ENCODE data around the gene PDCD6IP.
"Not testable (repeated sequence)": the region's sequence is repeated elsewhere in the genome, so short reads cannot be mapped to it uniquely, and the experiment has no call there.

Gene PDCD6IP, protein sequence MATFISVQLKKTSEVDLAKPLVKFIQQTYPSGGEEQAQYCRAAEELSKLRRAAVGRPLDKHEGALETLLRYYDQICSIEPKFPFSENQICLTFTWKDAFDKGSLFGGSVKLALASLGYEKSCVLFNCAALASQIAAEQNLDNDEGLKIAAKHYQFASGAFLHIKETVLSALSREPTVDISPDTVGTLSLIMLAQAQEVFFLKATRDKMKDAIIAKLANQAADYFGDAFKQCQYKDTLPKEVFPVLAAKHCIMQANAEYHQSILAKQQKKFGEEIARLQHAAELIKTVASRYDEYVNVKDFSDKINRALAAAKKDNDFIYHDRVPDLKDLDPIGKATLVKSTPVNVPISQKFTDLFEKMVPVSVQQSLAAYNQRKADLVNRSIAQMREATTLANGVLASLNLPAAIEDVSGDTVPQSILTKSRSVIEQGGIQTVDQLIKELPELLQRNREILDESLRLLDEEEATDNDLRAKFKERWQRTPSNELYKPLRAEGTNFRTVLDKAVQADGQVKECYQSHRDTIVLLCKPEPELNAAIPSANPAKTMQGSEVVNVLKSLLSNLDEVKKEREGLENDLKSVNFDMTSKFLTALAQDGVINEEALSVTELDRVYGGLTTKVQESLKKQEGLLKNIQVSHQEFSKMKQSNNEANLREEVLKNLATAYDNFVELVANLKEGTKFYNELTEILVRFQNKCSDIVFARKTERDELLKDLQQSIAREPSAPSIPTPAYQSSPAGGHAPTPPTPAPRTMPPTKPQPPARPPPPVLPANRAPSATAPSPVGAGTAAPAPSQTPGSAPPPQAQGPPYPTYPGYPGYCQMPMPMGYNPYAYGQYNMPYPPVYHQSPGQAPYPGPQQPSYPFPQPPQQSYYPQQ

GRCh38 chr3:33798418-33799201 is at the start of gene PDCD6IP:
Gene PDCD6IP (plus strand): TSS chr3:33798630. CDS start chr3:33798729, 99 bp downstream.
- peak; percentile 88 for DNase-seq

DNA sequence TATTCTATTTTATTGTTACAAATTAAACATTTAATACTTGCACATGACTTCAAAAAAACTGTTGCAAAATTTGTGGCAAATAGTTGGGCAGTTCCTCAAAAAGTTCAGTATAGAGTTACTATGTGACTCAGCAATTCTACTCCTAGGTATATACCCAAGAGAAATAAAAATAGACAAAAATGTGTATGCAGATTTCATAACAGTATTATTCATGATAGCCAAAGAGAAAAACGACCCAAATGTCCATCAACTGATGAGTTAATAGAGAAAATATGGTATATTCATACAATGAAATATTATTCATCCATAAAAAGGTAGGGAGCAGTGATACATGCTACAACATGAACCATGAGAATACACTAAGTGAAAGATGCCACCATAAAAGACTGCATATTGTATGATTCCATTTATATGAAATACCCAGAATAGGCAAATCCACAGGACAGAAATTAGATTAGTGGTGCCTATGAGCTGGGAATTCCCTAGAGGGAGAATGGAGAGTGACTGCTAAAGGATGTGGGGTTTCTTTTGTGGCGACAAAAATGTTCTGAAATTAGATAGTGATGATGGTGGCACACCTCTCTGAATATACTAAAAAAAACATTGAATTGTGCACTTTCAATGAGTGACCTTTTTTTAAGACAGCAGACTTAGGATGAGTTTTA is 48.8 kb upstream of the PDCD6IP start:
- no peak for DNase-seq

DNA sequence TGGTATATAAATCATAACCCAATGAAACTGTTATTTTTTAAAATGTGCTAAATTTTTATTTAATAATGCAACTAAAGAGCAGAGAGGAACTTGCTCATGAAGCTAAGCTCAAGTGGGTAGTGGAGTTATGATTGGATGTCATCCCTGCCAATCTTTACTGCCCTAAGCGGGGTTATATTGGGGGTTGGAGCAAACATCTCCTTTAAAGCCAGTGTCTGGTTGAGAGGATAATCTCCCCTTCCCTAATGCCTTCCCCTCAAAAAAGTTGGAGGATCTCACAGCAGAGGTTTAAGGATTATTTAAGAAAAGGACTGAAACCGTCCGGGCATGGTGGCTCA is 48.2 kb upstream of the PDCD6IP start:
- no peak for DNase-seq

DNA sequence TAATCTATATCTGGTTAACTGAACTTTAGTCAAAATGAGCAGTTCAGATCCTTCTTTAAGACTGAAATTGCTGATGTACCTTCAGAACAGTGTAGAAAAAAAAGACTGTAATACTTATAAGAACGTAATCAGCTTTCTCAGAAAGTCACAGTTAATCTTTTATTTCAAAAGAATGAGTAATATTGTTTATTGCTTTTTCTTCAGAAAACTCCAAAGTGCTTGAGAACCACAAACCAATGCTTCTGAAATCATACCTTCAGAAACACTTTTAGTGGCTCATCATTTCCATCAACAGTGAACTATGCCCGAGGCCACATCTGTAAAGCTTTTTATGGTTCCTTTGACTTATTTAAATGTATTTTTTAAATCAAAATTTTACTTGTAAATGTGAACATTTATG is 47.1 kb upstream of the PDCD6IP start:
- no peak for DNase-seq

DNA sequence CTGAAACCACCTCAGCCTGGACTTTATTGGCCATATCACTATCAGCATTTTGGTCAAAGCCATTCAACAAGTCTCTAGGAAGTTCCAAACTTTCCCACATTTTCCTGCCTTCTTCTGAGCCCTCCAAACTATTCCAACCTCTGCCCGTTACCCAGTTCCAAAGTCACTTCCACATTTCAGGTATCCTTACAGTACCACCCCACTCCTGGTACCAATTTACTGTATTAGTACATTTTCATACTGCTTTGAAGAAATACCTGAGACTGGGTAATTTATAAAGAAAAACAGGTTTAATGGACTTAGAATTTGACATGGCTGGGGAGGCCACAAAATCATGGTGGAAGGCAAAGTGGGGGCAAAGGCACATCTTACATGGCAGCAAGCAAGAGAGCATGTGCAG is 44.0 kb upstream of the PDCD6IP start:
- not testable (repeated sequence) for DNase-seq

DNA sequence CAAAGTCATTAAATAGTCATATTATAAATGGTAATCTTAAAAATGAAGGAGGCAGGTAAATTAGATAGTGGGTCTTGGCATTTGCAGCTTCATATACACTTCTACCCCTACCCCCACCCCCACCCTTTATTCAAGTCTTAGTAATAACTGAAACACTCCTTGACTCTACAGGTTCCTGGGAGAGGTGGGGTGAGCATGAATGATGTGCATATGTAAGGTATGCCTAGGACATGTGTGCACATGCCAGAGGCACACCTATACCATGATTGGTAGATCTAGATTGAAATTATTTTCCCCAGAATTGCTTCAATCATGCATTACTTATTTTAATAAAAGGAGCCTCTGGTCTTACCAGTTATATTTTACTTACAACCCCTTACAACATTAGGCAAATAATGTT is 40.1 kb upstream of the PDCD6IP start:
- DNase-seq = no peak

DNA sequence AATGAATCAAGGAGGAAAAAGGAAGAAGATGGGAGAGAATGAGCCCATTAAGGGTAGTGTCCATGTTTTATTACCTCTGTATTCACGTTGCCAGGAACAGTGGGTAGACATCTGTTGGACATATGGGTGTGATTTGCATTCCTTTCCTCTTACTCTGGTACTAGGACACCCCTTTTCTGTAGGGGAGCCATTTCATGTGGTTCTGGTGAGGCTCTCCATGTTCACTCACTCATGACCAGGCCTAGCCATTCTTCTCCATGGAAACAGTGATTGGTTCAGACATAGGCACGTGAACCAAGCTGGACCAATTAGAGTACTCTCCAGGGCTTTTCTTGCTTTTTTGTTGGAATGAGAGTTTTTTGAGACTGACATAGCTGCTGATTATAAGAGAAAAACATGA is 39.6 kb upstream of the PDCD6IP start:
- DNase-seq = no peak

GRCh38 chr3:33768578-33769330 is 29.7 kb upstream of the PDCD6IP start:
- no peak for DNase-seq

- no peak for DNase-seq
Observed at GRCh38 chr3:33773637-33774036, 24.8 kb upstream of the PDCD6IP start.

- DNase-seq = no peak
Observed at GRCh38 chr3:33775363-33775762, 23.1 kb upstream of the PDCD6IP start.

DNA sequence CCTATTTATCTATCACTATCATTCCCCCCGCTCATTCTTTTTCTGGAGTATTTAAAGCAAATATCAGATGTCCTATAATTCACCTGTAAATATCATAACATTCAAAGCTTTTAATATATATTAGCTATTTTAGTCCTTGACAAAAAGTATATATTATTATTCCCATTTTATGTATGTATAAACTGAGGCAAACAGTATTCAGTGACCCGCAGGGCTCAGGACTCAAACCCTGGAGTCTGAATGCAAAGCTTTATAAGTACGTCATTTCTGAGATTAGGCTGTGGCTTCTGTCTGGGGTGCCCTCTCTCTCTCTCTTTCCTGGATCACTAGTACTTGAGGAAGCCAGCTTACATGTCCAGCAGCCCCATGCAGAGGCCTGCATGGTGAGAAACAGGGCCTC is 20.4 kb upstream of the PDCD6IP start:
- DNase-seq = no peak

DNA sequence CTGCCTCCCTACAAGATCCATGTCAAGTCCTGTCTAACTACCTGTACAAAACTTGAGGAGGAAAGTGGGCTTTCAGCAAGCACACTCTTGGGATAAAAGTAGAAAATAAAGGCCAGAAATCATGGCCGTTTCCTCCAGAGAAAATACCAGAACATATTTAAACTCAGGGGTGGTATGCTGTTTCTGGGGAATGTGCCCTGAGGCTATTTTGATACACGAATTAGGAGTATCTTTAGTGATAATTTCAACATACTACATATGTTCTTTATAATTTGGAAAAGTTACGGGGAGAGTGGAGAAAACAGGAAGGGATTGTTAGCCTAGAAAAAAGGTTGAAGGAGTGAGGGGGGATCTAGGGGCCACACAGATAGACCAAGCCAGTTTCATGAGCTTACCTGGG is 18.7 kb upstream of the PDCD6IP start:
- no peak for DNase-seq

DNA sequence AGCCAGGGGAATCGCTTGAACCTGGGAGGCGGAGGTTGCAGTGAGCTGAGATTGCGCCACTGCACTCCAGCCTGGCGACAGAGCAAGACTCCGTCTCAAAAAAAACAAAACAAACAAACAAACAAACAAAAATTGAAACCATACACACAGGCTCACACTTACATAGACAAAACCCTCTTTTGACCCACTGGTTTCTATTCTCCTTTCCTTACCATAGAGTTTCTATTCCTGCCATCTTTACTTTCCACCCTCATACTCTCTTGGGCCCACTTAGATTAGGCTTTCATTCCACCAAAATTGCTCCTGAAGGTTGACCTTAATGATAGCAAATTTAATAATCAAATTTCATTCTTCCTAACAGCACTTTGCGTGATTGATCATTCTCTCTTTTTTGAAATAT is 17.0 kb upstream of the PDCD6IP start:
- not testable (repeated sequence) for DNase-seq

DNA sequence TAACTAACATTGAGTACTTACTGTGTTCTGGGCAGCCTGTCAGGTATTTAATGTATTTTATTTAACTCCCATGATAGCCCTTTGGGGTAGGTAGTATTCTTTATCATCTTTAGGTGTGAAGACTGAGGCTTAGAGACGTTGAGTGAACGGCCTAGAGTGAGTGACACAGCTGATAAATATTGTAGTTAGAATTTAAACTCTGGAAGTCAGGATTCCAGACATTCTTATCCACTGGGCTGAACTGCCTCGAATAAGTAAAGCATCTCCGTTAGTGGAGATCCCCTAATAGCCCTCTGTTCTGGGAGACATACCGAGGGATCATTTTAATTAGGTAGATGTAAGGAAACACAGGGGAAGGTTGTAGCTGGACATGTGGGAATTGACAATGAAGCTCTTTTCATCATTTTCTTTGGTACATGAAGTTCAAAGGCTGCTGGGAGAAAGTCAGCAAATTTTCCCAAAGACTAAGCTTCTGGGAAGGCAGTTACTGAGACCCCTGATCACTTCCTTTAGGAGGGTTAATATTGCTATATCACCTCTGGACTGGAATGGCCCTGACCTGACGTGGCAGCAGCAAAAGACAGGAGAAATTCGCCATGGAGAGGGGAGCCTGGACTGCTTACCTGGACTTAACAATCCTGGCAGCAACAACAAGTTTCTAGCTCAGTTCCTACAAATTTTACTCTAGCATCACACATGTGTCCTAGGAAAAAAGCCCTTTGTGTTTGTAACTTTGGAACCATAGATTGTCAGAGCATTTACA is 11.7 kb upstream of the PDCD6IP start:
- no peak for DNase-seq

DNA sequence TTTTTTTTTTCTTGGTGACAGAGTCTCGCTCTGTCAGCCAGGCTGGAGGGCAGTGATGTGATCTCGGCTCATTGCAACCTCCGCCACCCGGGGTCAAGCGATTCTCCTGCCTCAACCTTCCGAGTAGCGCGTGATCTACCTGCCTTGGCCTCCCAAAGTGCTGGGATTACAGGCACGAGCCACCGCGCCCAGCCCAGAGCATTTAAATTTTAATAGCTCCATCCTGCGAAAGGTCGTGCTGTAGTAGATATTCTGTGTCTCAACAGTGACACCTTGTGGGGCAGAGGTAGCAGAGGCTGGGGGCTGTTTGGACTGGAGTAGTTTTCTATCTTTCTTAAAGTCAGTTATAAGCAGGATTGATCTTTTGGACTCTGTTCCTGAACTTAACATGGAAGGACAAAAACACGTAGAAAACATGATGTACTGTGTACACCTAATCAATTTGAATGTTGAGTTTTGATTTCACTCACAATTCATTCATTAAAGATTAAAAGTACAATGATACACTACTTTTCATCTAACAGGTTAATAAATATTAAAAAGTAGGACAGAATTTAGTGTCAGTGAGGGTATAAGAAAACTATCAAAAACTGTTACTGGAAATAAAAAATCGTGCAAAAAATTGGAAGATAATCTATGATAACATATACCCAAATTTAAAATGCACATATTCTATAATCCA is 11.0 kb upstream of the PDCD6IP start:
- peak; percentile 51 for DNase-seq

DNA sequence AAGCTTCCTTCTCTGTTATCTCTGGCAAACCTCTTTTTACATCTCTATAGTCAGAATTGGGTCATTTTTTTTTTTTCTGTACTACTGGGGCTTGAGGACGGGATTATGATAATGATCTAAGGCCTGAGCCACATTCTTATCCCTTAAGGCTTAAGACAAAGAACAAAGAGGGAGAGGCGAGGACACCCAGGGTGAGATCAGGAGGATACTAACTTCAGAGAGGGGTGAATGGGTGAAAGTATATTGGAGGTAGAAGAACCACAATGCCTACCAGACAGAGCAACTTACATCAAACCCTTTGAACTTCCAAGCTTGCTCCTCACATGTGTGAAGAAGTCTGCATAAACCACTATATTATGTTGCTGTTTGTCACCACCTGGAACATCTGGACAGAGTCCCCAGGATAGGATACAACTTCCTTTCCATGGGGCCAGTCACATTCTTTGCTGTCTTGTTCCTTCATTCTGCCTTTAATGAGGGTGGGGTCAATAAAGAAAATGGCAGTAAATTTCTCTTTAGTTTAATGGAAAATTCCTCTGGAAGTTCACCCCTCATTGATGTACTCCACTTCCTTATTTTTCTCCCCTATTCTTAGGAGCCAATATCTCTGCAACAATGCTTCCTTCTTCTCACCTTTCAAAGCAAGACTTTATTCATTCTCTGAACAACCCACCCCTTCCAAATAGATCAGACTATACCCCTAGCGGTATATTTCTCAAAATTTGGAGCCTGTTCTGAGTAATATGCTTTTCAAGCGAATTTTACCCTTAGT is 9.1 kb upstream of the PDCD6IP start:
- no peak for DNase-seq

- DNase-seq = no peak
Observed at GRCh38 chr3:33790091-33790490, 8.3 kb upstream of the PDCD6IP start.

- no peak for DNase-seq
Observed at GRCh38 chr3:33791477-33792166, 6.8 kb upstream of the PDCD6IP start.

Data from activated T-cell treated with anti-CD3 and anti-CD28 coated beads, Interleukin-2, amount 50 U/mL, for 1 hour (primary cell).